A549 (cell line): Measurements from ENCODE around the gene PDF. TPM values are rescaled to one million over a fixed set of nuclear protein-coding genes. Genes with fewer than 3 reads are reported as not detected.
A peak's percentile ranks its signal among the peaks of the same experiment; 100 is the strongest.

Experiments
- ATAC-seq, 2 experiments: fragments of 200-7000 bp in 1 of 2; fragments of >200 bp in 1 of 2; cut with Nextera tagmentation in 1 of 2; cut with Tn5 transposase in 1 of 2; 3 replicates each; pipeline versions ENCODE4 v1.8.0 to v1.9.1; 2018 to 2020; ENCODE audit warnings: mild to moderate bottlenecking in 1 of 2, moderate library complexity in 1 of 2
- CTCF ChIA-PET: fragments of 300-600 bp; sonication (Branson Sonifier 250); formaldehyde crosslinking; extraction: SDS; loops from one replicate; lab custom pipeline; 2021; ENCODE audit warnings: antibody characterized with exemption, inconsistent platforms; lab: Yijun Ruan, JAX
- POLR2A ChIA-PET: fragments of 350-600 bp; formaldehyde crosslinking; extraction: SDS; loops from one replicate; lab custom pipeline; 2021; ENCODE audit warnings: antibody characterized with exemption, inconsistent platforms; lab: Yijun Ruan, JAX
- DNase-seq, 2 experiments: peaks; one replicate each; pipeline versions ENCODE4 v3.0.0 to v3.0.0-alpha.2; 2011 to 2016; ENCODE audit warnings: low read depth in 1 of 2, low spot score in 1 of 2
- FAIRE-seq: peaks from 2 replicates; lab custom pipeline; 2011; peaks lifted over from hg19 to GRCh38; lab: Jason Lieb, UNC
- H3K27ac ChIP-seq, 2 experiments: fragments of >200 bp; sonication (Bioruptor Twin); formaldehyde crosslinking; 3 replicates each; pipeline ENCODE4 v1.5.1; 2016 to 2017
- H3K4me1 ChIP-seq: fragments of >200 bp; sonication (Bioruptor Twin); formaldehyde crosslinking; 3 replicates; pipeline ENCODE4 v1.6.1; 2016
- H3K4me2 ChIP-seq: fragments of >200 bp; sonication (Bioruptor Twin); formaldehyde crosslinking; 3 replicates; pipeline ENCODE4 v1.6.1; 2016
- H3K4me3 ChIP-seq: fragments of >200 bp; sonication (Bioruptor Twin); formaldehyde crosslinking; 3 replicates; pipeline ENCODE4 v1.5.1; 2016
- H3K9me3 ChIP-seq: fragments of >200 bp; sonication (Bioruptor Twin); formaldehyde crosslinking; 3 replicates; pipeline ENCODE4 v1.6.1; 2016
- CBX2 ChIP-seq: fragments of 200-600 bp; sonication (generic); IDR thresholded peaks from 2 replicates; pipeline ENCODE4 v1.6.1; 2016; ENCODE audit warnings: low read depth, mild to moderate bottlenecking, borderline replicate concordance
- CBX8 ChIP-seq: fragments of 200-600 bp; sonication (generic); IDR thresholded peaks from 2 replicates; pipeline ENCODE4 v1.6.1; 2016
- CEBPB ChIP-seq, 2 experiments: fragments of >200 bp in 1 of 2; sonication (Bioruptor Twin) in 1 of 2; formaldehyde crosslinking in 1 of 2; IDR thresholded peaks; 2 replicates each; pipeline ENCODE4 v1.6.1; 2012 to 2016
- EHF ChIP-seq: fragments of 250-450 bp; sonication (Bioruptor Pico); IDR thresholded peaks from 2 replicates; pipeline ENCODE4 v1.5.0; 2020; ENCODE audit warnings: mild to moderate bottlenecking
- EHMT2 ChIP-seq: fragments of 200-600 bp; sonication (generic); IDR thresholded peaks from 2 replicates; pipeline ENCODE4 v1.6.1; 2016; ENCODE audit warnings: antibody characterized with exemption, low read depth, mild to moderate bottlenecking, moderate library complexity
- ELK1 ChIP-seq: fragments of 150-350 bp; IDR thresholded peaks from 2 replicates; pipeline ENCODE4 v1.6.1; 2014; ENCODE audit warnings: low read depth, mild to moderate bottlenecking, low read length
- ESRRA ChIP-seq: fragments of 150-350 bp; IDR thresholded peaks from 2 replicates; pipeline ENCODE4 v1.6.1; 2014; ENCODE audit warnings: mild to moderate bottlenecking, low read length, borderline replicate concordance
- FOXS1 ChIP-seq: fragments of 250-450 bp; sonication (Bioruptor Pico); IDR thresholded peaks from 2 replicates; pipeline ENCODE4 v1.5.0; 2020; ENCODE audit warnings: mild to moderate bottlenecking, moderate library complexity
- HEYL ChIP-seq: fragments of 250-450 bp; sonication (Bioruptor Pico); IDR thresholded peaks from 2 replicates; pipeline ENCODE4 v1.8.0; 2021; ENCODE audit warnings: mild to moderate bottlenecking, moderate library complexity
- HOXA7 ChIP-seq: fragments of 250-450 bp; sonication (Bioruptor Pico); IDR thresholded peaks from 2 replicates; pipeline ENCODE4 v1.5.0; 2020; ENCODE audit warnings: mild to moderate bottlenecking, moderate library complexity
- HOXB5 ChIP-seq: fragments of 250-450 bp; sonication (Bioruptor Pico); IDR thresholded peaks from 2 replicates; pipeline ENCODE4 v1.5.0; 2020; ENCODE audit warnings: mild to moderate bottlenecking, moderate library complexity
- JUN ChIP-seq, 2 experiments: fragments of >200 bp; sonication (Bioruptor Twin); formaldehyde crosslinking; IDR thresholded peaks; 2 replicates in 1 of 2; 3 replicates in 1 of 2; pipeline ENCODE4 v1.6.1; 2016 to 2017
- KDM1A ChIP-seq: fragments of 200-600 bp; sonication (generic); IDR thresholded peaks from 2 replicates; pipeline ENCODE4 v1.6.1; 2016; ENCODE audit warnings: low read depth, mild to moderate bottlenecking
- KDM5A ChIP-seq: fragments of 200-600 bp; sonication (generic); IDR thresholded peaks from 2 replicates; pipeline ENCODE4 v1.6.1; 2016; ENCODE audit warnings: antibody characterized with exemption, mild to moderate bottlenecking
- MYC ChIP-seq: IDR thresholded peaks from 2 replicates; pipeline ENCODE4 v1.6.1; 2012; ENCODE audit warnings: mild to moderate bottlenecking, inconsistent platforms, low read length, improper control_type of control experiment, borderline replicate concordance
- NPAS2 ChIP-seq: fragments of 250-450 bp; sonication (Bioruptor Pico); IDR thresholded peaks from 2 replicates; pipeline ENCODE4 v1.8.0; 2022; ENCODE audit warnings: mild to moderate bottlenecking, moderate library complexity, borderline replicate concordance
- PBX3 ChIP-seq: IDR thresholded peaks from 2 replicates; pipeline ENCODE4 v1.6.1; 2012
- PHF8 ChIP-seq: fragments of 200-600 bp; sonication (generic); IDR thresholded peaks from 2 replicates; pipeline ENCODE4 v1.6.1; 2016; ENCODE audit warnings: low read depth, mild to moderate bottlenecking, antibody characterized with exemption, moderate library complexity, borderline replicate concordance
- POLR2A ChIP-seq: IDR thresholded peaks from 2 replicates; pipeline ENCODE4 v1.6.1; 2012; ENCODE audit warnings: mild to moderate bottlenecking, low read length
- RAD21 ChIP-seq, 2 experiments: fragments of >200 bp in 1 of 2; sonication (Bioruptor Twin) in 1 of 2; formaldehyde crosslinking in 1 of 2; IDR thresholded peaks in 1 of 2; conservative IDR thresholded peaks in 1 of 2; 2 replicates in 1 of 2; 3 replicates in 1 of 2; pipeline ENCODE4 v1.6.1; 2012 to 2018; ENCODE audit warnings: inconsistent platforms in 1 of 2
- RFX5 ChIP-seq: fragments of 450-650 bp; IDR thresholded peaks from 2 replicates; pipeline ENCODE4 v1.7.1; 2014; ENCODE audit warnings: antibody characterized with exemption, mild to moderate bottlenecking, moderate library complexity
- SMC3 ChIP-seq: fragments of >200 bp; sonication (Bioruptor Twin); formaldehyde crosslinking; IDR thresholded peaks from 3 replicates; pipeline ENCODE4 v1.6.1; 2018; ENCODE audit warnings: inconsistent platforms
- SREBF2 ChIP-seq: fragments of 450-650 bp; IDR thresholded peaks from 2 replicates; pipeline ENCODE4 v1.6.1; 2014; ENCODE audit warnings: mild to moderate bottlenecking, moderate library complexity
- TFCP2L1 ChIP-seq: fragments of 250-450 bp; sonication (Bioruptor Pico); IDR thresholded peaks from 2 replicates; pipeline ENCODE4 v1.5.0; 2021; ENCODE audit warnings: mild to moderate bottlenecking
- TP53 ChIP-seq: fragments of 250-450 bp; sonication (Bioruptor Pico); IDR thresholded peaks from 2 replicates; pipeline ENCODE4 v1.5.0; 2021; ENCODE audit warnings: mild to moderate bottlenecking, moderate library complexity
- ZC3H11A ChIP-seq: fragments of 450-650 bp; IDR thresholded peaks from 2 replicates; pipeline ENCODE4 v1.6.1; 2014; ENCODE audit warnings: antibody characterized with exemption, mild to moderate bottlenecking
- ZNF302 ChIP-seq: fragments of 250-450 bp; sonication (Bioruptor Pico); IDR thresholded peaks from 2 replicates; pipeline ENCODE4 v1.9.0; 2021; ENCODE audit warnings: inconsistent platforms, mild to moderate bottlenecking, moderate library complexity
- ZSCAN20 ChIP-seq: fragments of 250-450 bp; sonication (Bioruptor Pico); IDR thresholded peaks from 2 replicates; pipeline ENCODE4 v1.8.0; 2022; ENCODE audit warnings: mild to moderate bottlenecking, moderate library complexity
- WGBS: methylation state at CpG from one replicate; pipeline ENCODE4 v1.1.6; 2017; ENCODE audit errors: missing lambda C conversion rate; 5-methylcytosine and 5-hydroxymethylcytosine counted together
- polyA plus RNA-seq, 4 experiments: library from polyadenylated mRNA; depleted of rRNA in 3 of 4; stranded (reverse); fragments of >200 nt; fragmentation: RNase III in 1 of 4; extraction: RNeasy Plus Mini Kit Qiagen cat#74134 plus additional on column Dnase treatment in 1 of 4; gene quantifications; 2 replicates in 3 of 4; 3 replicates in 1 of 4; pipeline ENCODE4 v1.2.3, GENCODE V29; 2011 to 2017
- TF ChIP-seq, protein P1 (sequence below): fragments of 250-450 bp; sonication (Bioruptor Pico); IDR thresholded peaks from 2 replicates; pipeline ENCODE4 v1.5.0; 2021; ENCODE audit warnings: mild to moderate bottlenecking, moderate library complexity, borderline replicate concordance
- TF ChIP-seq, protein P2 (sequence below): IDR thresholded peaks from 2 replicates; pipeline ENCODE4 v1.6.1; 2012
- TF ChIP-seq, protein P3 (sequence below): fragments of >200 bp; sonication (Bioruptor Twin); formaldehyde crosslinking; IDR thresholded peaks from 3 replicates; pipeline ENCODE4 v1.6.1; 2016

The PDF gene
- polyA plus RNA-seq, 2 of the 4 experiments (the other 2 are of a cell fraction) = 16.1 to 29.1 TPM

- TF ChIP-seq CBX8 (no peak), NPAS2 (CRISPR knock-in tag) (no peak), SMC3 (no peak), HOXA7 (CRISPR knock-in tag) (no peak), TP53 (peak; percentile 63; the same call in 1 of the 2 replicates), CEBPB (IDR thresholded peaks at IDR 0.05) (no peak), PBX3 (no peak), ZC3H11A (no peak), CBX2 (no peak), RFX5 (no peak)
- TF ChIP-seq, all 56 proteins: peak for 6
Measured at GRCh38 chr16:69311533-69312387, 18.6 kb downstream of the PDF start (continued).

- H3K27ac ChIP-seq = peak within 1 kb of the TSS; percentile 93 to 94
- WGBS = 17% methylated on average over 39 of the region's 70 CpGs
- peak within 1 kb of the TSS; percentile 97 for H3K4me3 ChIP-seq
- POLR2A ChIA-PET = interaction anchor here (0.6 kb wide), 1 partner anchor 13 kb away, joined by 3 read pairs; no protein-coding TSS in a partner anchor
- H3K4me1 ChIP-seq = peaks cover 13% of the 10 kb centered on the region; the same call in 2 of the 3 replicates
- DNase-seq = peak; percentile 80 to 96
- FAIRE-seq = no peak
- CTCF ChIA-PET = interaction anchor here (0.6 to 3.8 kb wide), 12 partner anchors 8 to 467 kb away, joined by 3 to 31 read pairs (median 4); no protein-coding TSS in a partner anchor
- no peaks in the 10 kb centered on the region for H3K9me3 ChIP-seq
- H3K4me2 ChIP-seq = peak within 1 kb of the TSS; percentile 99
- peak; percentile 89 to 93 for ATAC-seq
- TF ChIP-seq JUN (IDR thresholded peaks at IDR 0.05) (peak; percentile 20 to 69; a peak in 3 of 5 replicates), PHF8 (peak; percentile 81; the same call in 1 of the 2 replicates), SMC3 (peak; percentile 54), POLR2A (peak; percentile 69), HEYL (CRISPR knock-in tag) (no peak), RAD21 (conservative IDR thresholded peaks at IDR 0.05 in 1 of 2, IDR thresholded peaks at IDR 0.05 in 1 of 2) (peak; percentile 33 to 41; a peak in 3 of 5 replicates), ESRRA (no peak), MYC (no peak), HOXB5 (CRISPR knock-in tag) (0 out of 2 replicates have a peak, but pooled peaks have one; percentile 23), KDM1A (0 out of 2 replicates have a peak, but pooled peaks have one; percentile 30), FOXS1 (CRISPR knock-in tag) (no peak), ELK1 (no peak), ZSCAN20 (CRISPR knock-in tag) (no peak), SREBF2 (no peak), TFCP2L1 (CRISPR knock-in tag) (no peak), EHMT2 (no peak), ZNF302 (no peak), KDM5A (no peak), EHF (CRISPR knock-in tag) (no peak)
- TF ChIP-seq, protein P1, sequence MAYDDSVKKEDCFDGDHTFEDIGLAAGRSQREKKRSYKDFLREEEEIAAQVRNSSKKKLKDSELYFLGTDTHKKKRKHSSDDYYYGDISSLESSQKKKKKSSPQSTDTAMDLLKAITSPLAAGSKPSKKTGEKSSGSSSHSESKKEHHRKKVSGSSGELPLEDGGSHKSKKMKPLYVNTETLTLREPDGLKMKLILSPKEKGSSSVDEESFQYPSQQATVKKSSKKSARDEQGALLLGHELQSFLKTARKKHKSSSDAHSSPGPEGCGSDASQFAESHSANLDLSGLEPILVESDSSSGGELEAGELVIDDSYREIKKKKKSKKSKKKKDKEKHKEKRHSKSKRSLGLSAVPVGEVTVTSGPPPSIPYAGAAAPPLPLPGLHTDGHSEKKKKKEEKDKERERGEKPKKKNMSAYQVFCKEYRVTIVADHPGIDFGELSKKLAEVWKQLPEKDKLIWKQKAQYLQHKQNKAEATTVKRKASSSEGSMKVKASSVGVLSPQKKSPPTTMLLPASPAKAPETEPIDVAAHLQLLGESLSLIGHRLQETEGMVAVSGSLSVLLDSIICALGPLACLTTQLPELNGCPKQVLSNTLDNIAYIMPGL (CRISPR knock-in tag) = no peak
- TF ChIP-seq, protein P2, sequence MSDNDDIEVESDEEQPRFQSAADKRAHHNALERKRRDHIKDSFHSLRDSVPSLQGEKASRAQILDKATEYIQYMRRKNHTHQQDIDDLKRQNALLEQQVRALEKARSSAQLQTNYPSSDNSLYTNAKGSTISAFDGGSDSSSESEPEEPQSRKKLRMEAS = 0 out of 2 replicates have a peak, but pooled peaks have one; percentile 56
- TF ChIP-seq, protein P3, sequence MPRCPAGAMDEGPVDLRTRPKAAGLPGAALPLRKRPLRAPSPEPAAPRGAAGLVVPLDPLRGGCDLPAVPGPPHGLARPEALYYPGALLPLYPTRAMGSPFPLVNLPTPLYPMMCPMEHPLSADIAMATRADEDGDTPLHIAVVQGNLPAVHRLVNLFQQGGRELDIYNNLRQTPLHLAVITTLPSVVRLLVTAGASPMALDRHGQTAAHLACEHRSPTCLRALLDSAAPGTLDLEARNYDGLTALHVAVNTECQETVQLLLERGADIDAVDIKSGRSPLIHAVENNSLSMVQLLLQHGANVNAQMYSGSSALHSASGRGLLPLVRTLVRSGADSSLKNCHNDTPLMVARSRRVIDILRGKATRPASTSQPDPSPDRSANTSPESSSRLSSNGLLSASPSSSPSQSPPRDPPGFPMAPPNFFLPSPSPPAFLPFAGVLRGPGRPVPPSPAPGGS = peak; percentile 38; the same call in 1 of the 3 replicates
Measured at GRCh38 chr16:69310653-69311532, 19.5 kb downstream of the PDF start, which contains the start of gene VPS4A. Gene VPS4A, plus strand, starts transcription at chr16:69311350. Its CDS starts 162 bp downstream, at chr16:69311512.
